NOMO-1 treated with DMSO at 0.1 percent for 48 hours (cell line): ENCODE results near the gene ASPG.

Source experiments
- DNase-seq: peaks from one replicate; lab custom pipeline; 2025; ENCODE audit not compliant: unreplicated experiment; lab: John Stamatoyannopoulos, UW

The ASPG gene

GRCh38 chr14:104135121-104135903 is 49.8 kb downstream of the ASPG start:
- no peak for DNase-seq

- no peak for DNase-seq
Measured at GRCh38 chr14:104135904-104136471, 50.5 kb downstream of the ASPG start.

GRCh38 chr14:104136472-104137296 is 51.2 kb downstream of the ASPG start:
- DNase-seq, result no peak

- DNase-seq, result peak; percentile 29
Measured at GRCh38 chr14:104137297-104138097, 52.0 kb downstream of the ASPG start.

- DNase-seq, result no peak
Measured at GRCh38 chr14:104138098-104138717, 52.7 kb downstream of the ASPG start, which contains the start of gene KIF26A. Gene KIF26A (plus strand): TSS chr14:104138587. CDS start chr14:104138723, 136 bp downstream.

GRCh38 chr14:104138718-104139459 is 53.4 kb downstream of the ASPG start:
- DNase-seq, result no peak

- DNase-seq, result no peak
Measured at GRCh38 chr14:104139460-104140212, 54.1 kb downstream of the ASPG start.

GRCh38 chr14:104140213-104140462 is 54.6 kb downstream of the ASPG start:
- DNase-seq, result no peak

- DNase-seq, result no peak
Measured at GRCh38 chr14:104140463-104141331, 55.2 kb downstream of the ASPG start.

- DNase-seq, result no peak
Measured at GRCh38 chr14:104141621-104142091, 56.2 kb downstream of the ASPG start.

- no peak for DNase-seq
Measured at GRCh38 chr14:104142136-104142945, 56.8 kb downstream of the ASPG start.

GRCh38 chr14:104142946-104143470 is 57.5 kb downstream of the ASPG start:
- DNase-seq, result no peak

GRCh38 chr14:104143521-104144452 is 58.3 kb downstream of the ASPG start:
- no peak for DNase-seq

- no peak for DNase-seq
Measured at GRCh38 chr14:104144453-104144790, 58.9 kb downstream of the ASPG start.

GRCh38 chr14:104144911-104145825 is 59.7 kb downstream of the ASPG start:
- no peak for DNase-seq
